Upper lobe of left lung (tissue), 4 donors: ENCODE measurements around the gene AKAP6.

Experiments used
- EP300 ChIP-seq, 4 donors: sonication (generic); formaldehyde crosslinking; IDR thresholded peaks; one replicate each; pipeline ENCODE4 v1.5.1; 2017; ENCODE audit warnings: antibody characterized with exemption in 4 of 4, control low read depth in 2 of 4
- TF ChIP-seq, protein P1 (sequence below), 6 experiments: fragments of 450-650 bp in 4 of 6; fragments of 200-600 bp in 2 of 6; sonication (generic) in 2 of 6; IDR thresholded peaks; one replicate each; pipeline ENCODE4 v1.5.1; 2016 to 2019; ENCODE audit warnings: antibody characterized with exemption in 6 of 6

DNA sequence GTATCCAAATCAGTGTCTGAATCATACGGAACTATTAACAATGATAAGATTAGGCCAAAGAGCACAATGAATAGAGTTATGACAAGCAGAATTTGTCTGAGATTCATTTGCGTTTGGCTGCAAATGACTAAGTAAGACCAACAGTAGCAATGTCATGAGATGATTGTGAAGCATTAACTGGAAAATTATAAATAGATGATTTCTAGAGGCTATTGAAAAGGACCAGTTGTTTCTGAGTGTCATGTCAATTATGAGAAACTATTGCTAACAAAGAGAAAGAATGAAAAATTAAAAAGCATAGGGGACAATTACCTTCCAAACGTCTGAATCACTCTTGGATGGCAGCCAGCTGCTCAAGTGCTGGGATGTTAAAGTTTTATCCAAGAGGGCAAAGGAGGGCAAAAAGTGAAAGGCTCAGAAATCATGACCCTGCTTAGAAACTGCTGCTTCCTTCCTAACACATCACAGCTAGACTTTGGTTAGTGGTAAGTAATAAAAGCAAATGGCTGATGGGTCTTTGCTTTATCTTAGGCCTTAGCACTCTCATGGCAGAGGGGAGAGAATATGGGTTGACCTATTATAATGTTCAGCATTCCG, 89.0 kb downstream of the AKAP6 start:
- TF ChIP-seq, protein P1, sequence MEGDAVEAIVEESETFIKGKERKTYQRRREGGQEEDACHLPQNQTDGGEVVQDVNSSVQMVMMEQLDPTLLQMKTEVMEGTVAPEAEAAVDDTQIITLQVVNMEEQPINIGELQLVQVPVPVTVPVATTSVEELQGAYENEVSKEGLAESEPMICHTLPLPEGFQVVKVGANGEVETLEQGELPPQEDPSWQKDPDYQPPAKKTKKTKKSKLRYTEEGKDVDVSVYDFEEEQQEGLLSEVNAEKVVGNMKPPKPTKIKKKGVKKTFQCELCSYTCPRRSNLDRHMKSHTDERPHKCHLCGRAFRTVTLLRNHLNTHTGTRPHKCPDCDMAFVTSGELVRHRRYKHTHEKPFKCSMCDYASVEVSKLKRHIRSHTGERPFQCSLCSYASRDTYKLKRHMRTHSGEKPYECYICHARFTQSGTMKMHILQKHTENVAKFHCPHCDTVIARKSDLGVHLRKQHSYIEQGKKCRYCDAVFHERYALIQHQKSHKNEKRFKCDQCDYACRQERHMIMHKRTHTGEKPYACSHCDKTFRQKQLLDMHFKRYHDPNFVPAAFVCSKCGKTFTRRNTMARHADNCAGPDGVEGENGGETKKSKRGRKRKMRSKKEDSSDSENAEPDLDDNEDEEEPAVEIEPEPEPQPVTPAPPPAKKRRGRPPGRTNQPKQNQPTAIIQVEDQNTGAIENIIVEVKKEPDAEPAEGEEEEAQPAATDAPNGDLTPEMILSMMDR (IDR thresholded peaks at IDR 0.05), result no peak
- TF ChIP-seq EP300 (IDR thresholded peaks at IDR 0.05), result no peak
